ENCODE data around the gene DUSP7.

Gene DUSP7

GRCh38 chr3:52067526-52067925 is 11.2 kb upstream of the DUSP7 start:
- H2AFZ ChIP-seq (ENCODE audit: low read depth), result no peak overlapping the region
- no peaks in the 10 kb centered on the region for H3K79me2 ChIP-seq (ENCODE audit: insufficient read depth, low read depth)
- no peaks in the 10 kb centered on the region for H3K27me3 ChIP-seq (ENCODE audit: insufficient read depth, low read depth)
- no peak overlapping the region for H3K4me2 ChIP-seq
- TF ChIP-seq CTCF (conservative IDR thresholded peaks at IDR 0.05; ENCODE audit: low read depth, low read length), result no peak
- H3K4me3 ChIP-seq (IDR thresholded peaks at IDR 0.05; ENCODE audit: insufficient read depth, low read depth, low read length), result no peak overlapping the region
- no peaks in the 10 kb centered on the region for H3K36me3 ChIP-seq (ENCODE audit: insufficient read depth)
- H3K27ac ChIP-seq, result no peak overlapping the region
- H4K20me1 ChIP-seq (ENCODE audit: insufficient read depth), result no peaks in the 10 kb centered on the region
- no peaks in the 10 kb centered on the region for H3K4me1 ChIP-seq (ENCODE audit: low read depth, poor library complexity, severe bottlenecking)
- no peak overlapping the region for H3K9ac ChIP-seq

- no peaks in the 10 kb centered on the region for H3K27me3 ChIP-seq (ENCODE audit: insufficient read depth, low read depth)
- no peak for TF ChIP-seq CTCF (conservative IDR thresholded peaks at IDR 0.05; ENCODE audit: low read depth, low read length)
- no peak overlapping the region for H2AFZ ChIP-seq (ENCODE audit: low read depth)
- no peaks in the 10 kb centered on the region for H4K20me1 ChIP-seq (ENCODE audit: insufficient read depth)
- no peak overlapping the region for H3K27ac ChIP-seq
- no peak overlapping the region for H3K9ac ChIP-seq
- no peaks in the 10 kb centered on the region for H3K36me3 ChIP-seq (ENCODE audit: insufficient read depth)
- H3K4me1 ChIP-seq (ENCODE audit: low read depth, poor library complexity, severe bottlenecking), result no peaks in the 10 kb centered on the region
- H3K4me2 ChIP-seq, result no peak overlapping the region
- H3K79me2 ChIP-seq (ENCODE audit: insufficient read depth, low read depth), result no peaks in the 10 kb centered on the region
- H3K4me3 ChIP-seq (IDR thresholded peaks at IDR 0.05; ENCODE audit: insufficient read depth, low read depth, low read length), result no peak overlapping the region
Observed at GRCh38 chr3:52067046-52067445, 10.7 kb upstream of the DUSP7 start.

GRCh38 chr3:52065264-52065756 is 8.9 kb upstream of the DUSP7 start:
- H3K27ac ChIP-seq, result no peak overlapping the region
- no peak overlapping the region for H2AFZ ChIP-seq (ENCODE audit: low read depth)
- H3K9ac ChIP-seq, result no peak overlapping the region
- H3K4me2 ChIP-seq, result no peak overlapping the region
- no peak for TF ChIP-seq CTCF (conservative IDR thresholded peaks at IDR 0.05; ENCODE audit: low read depth, low read length)
- H3K4me1 ChIP-seq (ENCODE audit: low read depth, poor library complexity, severe bottlenecking), result no peaks in the 10 kb centered on the region
- H3K4me3 ChIP-seq (IDR thresholded peaks at IDR 0.05; ENCODE audit: insufficient read depth, low read depth, low read length), result no peak overlapping the region
- no peaks in the 10 kb centered on the region for H3K27me3 ChIP-seq (ENCODE audit: insufficient read depth, low read depth)
- no peaks in the 10 kb centered on the region for H4K20me1 ChIP-seq (ENCODE audit: insufficient read depth)
- H3K79me2 ChIP-seq (ENCODE audit: insufficient read depth, low read depth), result no peaks in the 10 kb centered on the region
- H3K36me3 ChIP-seq (ENCODE audit: insufficient read depth), result no peaks in the 10 kb centered on the region

GRCh38 chr3:52064561-52064960 is 8.2 kb upstream of the DUSP7 start:
- Histone ChIP-seq H3K79me2 (ENCODE audit: insufficient read depth, low read depth) (no peaks in the 10 kb centered on the region), H3K4me1 (ENCODE audit: low read depth, poor library complexity, severe bottlenecking) (no peaks in the 10 kb centered on the region), H3K27ac (no peak overlapping the region)

More at GRCh38 chr3:52064561-52064960, 8.2 kb upstream of the DUSP7 start:
- Histone ChIP-seq H3K27me3 (ENCODE audit: insufficient read depth, low read depth) (no peaks in the 10 kb centered on the region), H4K20me1 (ENCODE audit: insufficient read depth) (no peaks in the 10 kb centered on the region), H2AFZ (ENCODE audit: low read depth) (no peak overlapping the region), H3K4me2 (no peak overlapping the region), H3K36me3 (ENCODE audit: insufficient read depth) (no peaks in the 10 kb centered on the region), H3K4me3 (IDR thresholded peaks at IDR 0.05; ENCODE audit: insufficient read depth, low read depth, low read length) (no peak overlapping the region), H3K9ac (no peak overlapping the region)
- no peak for TF ChIP-seq CTCF (conservative IDR thresholded peaks at IDR 0.05; ENCODE audit: low read depth, low read length)
